ENCODE data around the gene PSMC3IP.
"Not testable (repeated sequence)": the region's sequence is repeated elsewhere in the genome, so short reads cannot be mapped to it uniquely, and the experiment has no call there.

DNA sequence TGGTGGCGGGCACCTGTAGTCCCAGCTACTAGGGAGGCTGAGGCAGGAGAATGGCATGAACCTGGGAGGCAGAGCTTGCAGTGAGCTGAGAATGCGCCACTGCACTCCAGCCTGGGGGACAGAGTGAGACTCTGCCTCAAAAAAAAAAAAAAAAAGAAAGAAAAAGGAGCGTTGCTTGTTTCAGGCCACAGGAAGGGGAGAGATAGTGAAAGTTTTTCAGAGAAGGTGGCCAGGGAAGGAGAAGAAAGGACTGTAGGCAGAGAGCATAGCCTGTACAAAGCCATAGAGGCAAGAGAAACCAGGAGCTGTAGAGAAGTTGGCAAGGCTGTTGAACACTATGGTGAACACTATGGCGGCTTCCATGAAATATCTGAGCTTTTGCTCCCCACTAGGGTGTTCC, 37.0 kb downstream of the PSMC3IP start:
- TF ChIP-seq RAD21 (IDR thresholded peaks at IDR 0.05); SP1 (IDR thresholded peaks at IDR 0.05); EGR1 (IDR thresholded peaks at IDR 0.05; ENCODE audit: low read depth in 2 of 2); RXRA (IDR thresholded peaks at IDR 0.05); GABPA (IDR thresholded peaks at IDR 0.05 in 1 of 2, conservative IDR thresholded peaks at IDR 0.05 in 1 of 2); TAF1 (conservative IDR thresholded peaks at IDR 0.05); JUND (IDR thresholded peaks at IDR 0.05); YY1 (IDR thresholded peaks at IDR 0.05): not testable (repeated sequence)
- TF ChIP-seq, protein P1, sequence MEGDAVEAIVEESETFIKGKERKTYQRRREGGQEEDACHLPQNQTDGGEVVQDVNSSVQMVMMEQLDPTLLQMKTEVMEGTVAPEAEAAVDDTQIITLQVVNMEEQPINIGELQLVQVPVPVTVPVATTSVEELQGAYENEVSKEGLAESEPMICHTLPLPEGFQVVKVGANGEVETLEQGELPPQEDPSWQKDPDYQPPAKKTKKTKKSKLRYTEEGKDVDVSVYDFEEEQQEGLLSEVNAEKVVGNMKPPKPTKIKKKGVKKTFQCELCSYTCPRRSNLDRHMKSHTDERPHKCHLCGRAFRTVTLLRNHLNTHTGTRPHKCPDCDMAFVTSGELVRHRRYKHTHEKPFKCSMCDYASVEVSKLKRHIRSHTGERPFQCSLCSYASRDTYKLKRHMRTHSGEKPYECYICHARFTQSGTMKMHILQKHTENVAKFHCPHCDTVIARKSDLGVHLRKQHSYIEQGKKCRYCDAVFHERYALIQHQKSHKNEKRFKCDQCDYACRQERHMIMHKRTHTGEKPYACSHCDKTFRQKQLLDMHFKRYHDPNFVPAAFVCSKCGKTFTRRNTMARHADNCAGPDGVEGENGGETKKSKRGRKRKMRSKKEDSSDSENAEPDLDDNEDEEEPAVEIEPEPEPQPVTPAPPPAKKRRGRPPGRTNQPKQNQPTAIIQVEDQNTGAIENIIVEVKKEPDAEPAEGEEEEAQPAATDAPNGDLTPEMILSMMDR (IDR thresholded peaks at IDR 0.05; ENCODE audit: low read depth, low read length, missing input control) = not testable (repeated sequence)
- TF ChIP-seq, protein P2, sequence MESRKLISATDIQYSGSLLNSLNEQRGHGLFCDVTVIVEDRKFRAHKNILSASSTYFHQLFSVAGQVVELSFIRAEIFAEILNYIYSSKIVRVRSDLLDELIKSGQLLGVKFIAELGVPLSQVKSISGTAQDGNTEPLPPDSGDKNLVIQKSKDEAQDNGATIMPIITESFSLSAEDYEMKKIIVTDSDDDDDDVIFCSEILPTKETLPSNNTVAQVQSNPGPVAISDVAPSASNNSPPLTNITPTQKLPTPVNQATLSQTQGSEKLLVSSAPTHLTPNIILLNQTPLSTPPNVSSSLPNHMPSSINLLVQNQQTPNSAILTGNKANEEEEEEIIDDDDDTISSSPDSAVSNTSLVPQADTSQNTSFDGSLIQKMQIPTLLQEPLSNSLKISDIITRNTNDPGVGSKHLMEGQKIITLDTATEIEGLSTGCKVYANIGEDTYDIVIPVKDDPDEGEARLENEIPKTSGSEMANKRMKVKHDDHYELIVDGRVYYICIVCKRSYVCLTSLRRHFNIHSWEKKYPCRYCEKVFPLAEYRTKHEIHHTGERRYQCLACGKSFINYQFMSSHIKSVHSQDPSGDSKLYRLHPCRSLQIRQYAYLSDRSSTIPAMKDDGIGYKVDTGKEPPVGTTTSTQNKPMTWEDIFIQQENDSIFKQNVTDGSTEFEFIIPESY (IDR thresholded peaks at IDR 0.05) = not testable (repeated sequence)
- TF ChIP-seq, protein P3, sequence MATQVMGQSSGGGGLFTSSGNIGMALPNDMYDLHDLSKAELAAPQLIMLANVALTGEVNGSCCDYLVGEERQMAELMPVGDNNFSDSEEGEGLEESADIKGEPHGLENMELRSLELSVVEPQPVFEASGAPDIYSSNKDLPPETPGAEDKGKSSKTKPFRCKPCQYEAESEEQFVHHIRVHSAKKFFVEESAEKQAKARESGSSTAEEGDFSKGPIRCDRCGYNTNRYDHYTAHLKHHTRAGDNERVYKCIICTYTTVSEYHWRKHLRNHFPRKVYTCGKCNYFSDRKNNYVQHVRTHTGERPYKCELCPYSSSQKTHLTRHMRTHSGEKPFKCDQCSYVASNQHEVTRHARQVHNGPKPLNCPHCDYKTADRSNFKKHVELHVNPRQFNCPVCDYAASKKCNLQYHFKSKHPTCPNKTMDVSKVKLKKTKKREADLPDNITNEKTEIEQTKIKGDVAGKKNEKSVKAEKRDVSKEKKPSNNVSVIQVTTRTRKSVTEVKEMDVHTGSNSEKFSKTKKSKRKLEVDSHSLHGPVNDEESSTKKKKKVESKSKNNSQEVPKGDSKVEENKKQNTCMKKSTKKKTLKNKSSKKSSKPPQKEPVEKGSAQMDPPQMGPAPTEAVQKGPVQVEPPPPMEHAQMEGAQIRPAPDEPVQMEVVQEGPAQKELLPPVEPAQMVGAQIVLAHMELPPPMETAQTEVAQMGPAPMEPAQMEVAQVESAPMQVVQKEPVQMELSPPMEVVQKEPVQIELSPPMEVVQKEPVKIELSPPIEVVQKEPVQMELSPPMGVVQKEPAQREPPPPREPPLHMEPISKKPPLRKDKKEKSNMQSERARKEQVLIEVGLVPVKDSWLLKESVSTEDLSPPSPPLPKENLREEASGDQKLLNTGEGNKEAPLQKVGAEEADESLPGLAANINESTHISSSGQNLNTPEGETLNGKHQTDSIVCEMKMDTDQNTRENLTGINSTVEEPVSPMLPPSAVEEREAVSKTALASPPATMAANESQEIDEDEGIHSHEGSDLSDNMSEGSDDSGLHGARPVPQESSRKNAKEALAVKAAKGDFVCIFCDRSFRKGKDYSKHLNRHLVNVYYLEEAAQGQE (IDR thresholded peaks at IDR 0.05) = not testable (repeated sequence)
- TF ChIP-seq, protein P4, sequence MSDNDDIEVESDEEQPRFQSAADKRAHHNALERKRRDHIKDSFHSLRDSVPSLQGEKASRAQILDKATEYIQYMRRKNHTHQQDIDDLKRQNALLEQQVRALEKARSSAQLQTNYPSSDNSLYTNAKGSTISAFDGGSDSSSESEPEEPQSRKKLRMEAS (IDR thresholded peaks at IDR 0.05) = not testable (repeated sequence)
